DOHH2 (cell line): ENCODE measurements around the gene KIAA0513.

ENCODE experiments used
- H3F3A ChIP-seq: fragments of 200-600 bp; sonication (generic), shearing (Covaris generic); 2 replicates; pipeline ENCODE4 v1.6.0; 2016; ENCODE audit warnings: antibody characterized with exemption, mild to moderate bottlenecking; ENCODE audit not compliant: control insufficient read depth, insufficient read depth
- H3K27ac ChIP-seq: fragments of 200-600 bp; sonication (generic); 2 replicates; pipeline ENCODE4 v1.5.1; 2014; ENCODE audit warnings: low read depth, mild to moderate bottlenecking, low read length, moderate library complexity
- H3K27me3 ChIP-seq: fragments of 200-600 bp; sonication (generic); 2 replicates; pipeline ENCODE4 v1.6.1; 2014; ENCODE audit warnings: mild to moderate bottlenecking, low read length, mixed read lengths; ENCODE audit not compliant: control insufficient read depth
- H3K36me3 ChIP-seq: fragments of 200-600 bp; sonication (generic); 2 replicates; pipeline ENCODE4 v1.6.1; 2014; ENCODE audit warnings: mild to moderate bottlenecking, low read length, moderate library complexity, mixed read lengths; ENCODE audit not compliant: control insufficient read depth
- H3K4me1 ChIP-seq: fragments of 200-600 bp; sonication (generic); 2 replicates; pipeline ENCODE4 v1.6.1; 2014; ENCODE audit warnings: mild to moderate bottlenecking, low read length, mixed read lengths; ENCODE audit not compliant: control insufficient read depth
- H3K4me2 ChIP-seq: fragments of 200-600 bp; sonication (generic); 2 replicates; pipeline ENCODE4 v1.6.0; 2014; ENCODE audit warnings: mild to moderate bottlenecking, low read length, moderate library complexity
- H3K4me3 ChIP-seq: fragments of 200-600 bp; sonication (generic); 2 replicates; pipeline ENCODE4 v1.5.1; 2014; ENCODE audit warnings: mild to moderate bottlenecking, low read length, mixed read lengths
- H3K79me2 ChIP-seq: fragments of 200-600 bp; sonication (generic); 2 replicates; pipeline ENCODE4 v1.6.1; 2014; ENCODE audit warnings: mild to moderate bottlenecking, low read length, mixed read lengths; ENCODE audit not compliant: control insufficient read depth
- H3K9me2 ChIP-seq: fragments of 200-600 bp; sonication (generic); replicated peaks from 2 replicates; pipeline ENCODE4 v1.6.1; 2014; ENCODE audit warnings: mild to moderate bottlenecking, low read length, mixed read lengths; ENCODE audit not compliant: control insufficient read depth
- H3K9me3 ChIP-seq: fragments of 200-600 bp; sonication (generic); 2 replicates; pipeline ENCODE4 v1.6.1; 2014; ENCODE audit warnings: antibody characterized with exemption, low read length, mixed read lengths; ENCODE audit not compliant: control insufficient read depth, insufficient read depth
- H4K20me1 ChIP-seq: fragments of 200-600 bp; sonication (generic); 2 replicates; pipeline ENCODE4 v1.6.0; 2014; ENCODE audit warnings: low read depth, mild to moderate bottlenecking, antibody characterized with exemption, low read length, moderate library complexity; ENCODE audit not compliant: control insufficient read depth, insufficient read depth
- EZH2phosphoT487 ChIP-seq: fragments of 200-600 bp; sonication (generic); IDR thresholded peaks from 2 replicates; pipeline ENCODE4 v1.6.1; 2017; ENCODE audit warnings: borderline replicate concordance, mild to moderate bottlenecking, antibody characterized with exemption, low read length, moderate library complexity, mixed read lengths
- TF ChIP-seq, protein P1 (sequence below): fragments of 200-600 bp; sonication (generic); IDR thresholded peaks from one replicate; pipeline ENCODE4 v1.5.1; 2014; ENCODE audit warnings: antibody characterized with exemption, mild to moderate bottlenecking, low read depth, low read length; ENCODE audit not compliant: poor library complexity, severe bottlenecking

Gene KIAA0513

DNA sequence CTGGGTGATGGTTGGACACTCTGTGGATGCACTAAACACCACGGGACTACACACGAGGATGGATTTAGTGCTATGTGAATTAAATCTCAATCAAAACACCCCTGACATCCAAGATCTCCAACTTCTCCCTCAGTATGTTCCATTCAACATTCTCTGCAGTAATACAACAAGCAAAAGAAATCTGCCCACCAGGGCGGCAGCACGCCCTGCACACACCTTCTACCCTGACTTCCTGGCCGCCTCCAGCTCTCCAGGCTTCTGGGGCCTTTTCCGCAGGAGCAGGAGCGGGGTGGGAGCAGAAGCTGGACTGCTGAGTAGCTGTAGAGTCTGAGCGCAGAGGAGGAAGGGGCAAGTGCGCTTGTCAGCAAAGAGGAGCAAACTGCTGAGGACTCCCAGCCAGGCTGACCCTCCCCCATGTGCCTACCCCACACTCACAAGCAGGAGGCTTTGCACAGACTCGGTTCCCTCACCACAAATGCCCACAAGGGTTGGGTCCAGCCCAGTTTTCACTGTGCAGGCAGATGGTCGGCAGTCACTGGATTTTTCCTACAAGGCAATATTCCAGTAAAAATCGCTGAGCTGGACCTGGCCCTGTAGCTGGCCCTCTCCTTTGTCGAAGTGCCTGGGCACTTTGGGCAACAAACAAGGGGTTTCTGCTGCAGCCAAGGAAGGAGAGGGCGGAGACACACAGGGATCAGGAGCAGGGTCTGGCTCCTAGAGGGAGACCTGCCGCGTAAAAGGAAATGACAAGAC, 39.1 kb upstream of the KIAA0513 start:
- Histone ChIP-seq H3K79me2 (peaks cover 6% of the 10 kb centered on the region; the same call in 1 of the 2 replicates), H3K36me3 (peaks cover 50% of the 10 kb centered on the region), H3K27ac (no peak overlapping the region)

DNA sequence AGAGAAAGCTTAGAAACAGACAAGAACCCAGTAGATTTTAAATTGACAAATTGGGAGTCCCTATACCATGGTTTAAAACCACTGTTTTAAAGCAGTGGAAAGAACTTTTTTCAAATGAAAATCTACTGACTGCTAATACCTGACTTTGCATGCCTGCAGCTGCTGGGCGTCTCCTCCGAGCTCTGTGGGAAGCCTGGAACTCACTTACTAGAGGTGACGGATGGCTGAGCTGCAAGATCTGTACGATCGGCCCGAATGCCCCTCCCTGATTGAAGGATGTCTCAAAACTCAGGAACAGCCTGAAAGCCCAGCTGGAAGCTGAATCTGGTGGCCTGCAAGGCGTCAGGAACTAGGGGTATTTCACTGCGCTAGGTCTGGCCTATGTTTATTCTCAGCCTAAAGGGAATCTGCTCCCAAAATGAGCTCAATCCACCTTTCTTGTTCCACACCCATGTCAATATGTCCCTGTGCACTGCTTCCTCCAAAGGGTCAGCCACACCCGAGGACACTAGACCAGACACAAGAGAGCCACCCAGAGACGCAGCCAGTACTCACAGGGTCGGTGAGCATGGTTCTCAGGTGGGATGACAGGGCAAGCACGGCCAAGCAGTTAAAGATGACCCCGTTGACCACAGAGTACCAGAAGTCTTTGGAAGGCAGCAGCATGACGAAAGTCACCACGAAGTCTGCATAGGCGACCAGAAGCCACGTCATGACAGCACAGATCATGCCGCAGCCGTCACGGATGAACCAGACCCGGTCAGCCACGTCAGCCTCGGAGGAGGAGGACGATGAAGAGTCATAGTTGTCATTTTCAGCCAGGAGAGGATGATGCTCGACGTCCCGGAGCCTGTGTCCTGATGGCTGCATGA, 37.6 kb upstream of the KIAA0513 start:
- no peak for TF ChIP-seq EZH2phosphoT487
- TF ChIP-seq, protein P1, sequence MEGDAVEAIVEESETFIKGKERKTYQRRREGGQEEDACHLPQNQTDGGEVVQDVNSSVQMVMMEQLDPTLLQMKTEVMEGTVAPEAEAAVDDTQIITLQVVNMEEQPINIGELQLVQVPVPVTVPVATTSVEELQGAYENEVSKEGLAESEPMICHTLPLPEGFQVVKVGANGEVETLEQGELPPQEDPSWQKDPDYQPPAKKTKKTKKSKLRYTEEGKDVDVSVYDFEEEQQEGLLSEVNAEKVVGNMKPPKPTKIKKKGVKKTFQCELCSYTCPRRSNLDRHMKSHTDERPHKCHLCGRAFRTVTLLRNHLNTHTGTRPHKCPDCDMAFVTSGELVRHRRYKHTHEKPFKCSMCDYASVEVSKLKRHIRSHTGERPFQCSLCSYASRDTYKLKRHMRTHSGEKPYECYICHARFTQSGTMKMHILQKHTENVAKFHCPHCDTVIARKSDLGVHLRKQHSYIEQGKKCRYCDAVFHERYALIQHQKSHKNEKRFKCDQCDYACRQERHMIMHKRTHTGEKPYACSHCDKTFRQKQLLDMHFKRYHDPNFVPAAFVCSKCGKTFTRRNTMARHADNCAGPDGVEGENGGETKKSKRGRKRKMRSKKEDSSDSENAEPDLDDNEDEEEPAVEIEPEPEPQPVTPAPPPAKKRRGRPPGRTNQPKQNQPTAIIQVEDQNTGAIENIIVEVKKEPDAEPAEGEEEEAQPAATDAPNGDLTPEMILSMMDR = no peak
- no peak overlapping the region for H3K4me3 ChIP-seq
- no peaks in the 10 kb centered on the region; the same call in 1 of the 2 replicates for H4K20me1 ChIP-seq
- H3K27ac ChIP-seq = no peak overlapping the region
- no peaks in the 10 kb centered on the region for H3K9me2 ChIP-seq
- no peaks in the 10 kb centered on the region for H3K4me1 ChIP-seq
- no peaks in the 10 kb centered on the region for H3K27me3 ChIP-seq
- no peaks in the 10 kb centered on the region for H3K9me3 ChIP-seq
- no peaks in the 10 kb centered on the region for H3F3A ChIP-seq
- peaks cover 13% of the 10 kb centered on the region for H3K79me2 ChIP-seq
- H3K4me2 ChIP-seq = no peak overlapping the region
- peaks cover 63% of the 10 kb centered on the region for H3K36me3 ChIP-seq

More for the DNA sequence above, 39.1 kb upstream of the KIAA0513 start:
- Histone ChIP-seq H3K27me3 (no peaks in the 10 kb centered on the region), H3K4me1 (no peaks in the 10 kb centered on the region), H3K4me2 (no peak overlapping the region), H3K9me3 (no peaks in the 10 kb centered on the region), H3K9me2 (no peaks in the 10 kb centered on the region), H4K20me1 (no peaks in the 10 kb centered on the region), H3F3A (no peaks in the 10 kb centered on the region), H3K4me3 (no peak overlapping the region)
- no peak for TF ChIP-seq EZH2phosphoT487
- TF ChIP-seq, protein P1 = peak; percentile 14

DNA sequence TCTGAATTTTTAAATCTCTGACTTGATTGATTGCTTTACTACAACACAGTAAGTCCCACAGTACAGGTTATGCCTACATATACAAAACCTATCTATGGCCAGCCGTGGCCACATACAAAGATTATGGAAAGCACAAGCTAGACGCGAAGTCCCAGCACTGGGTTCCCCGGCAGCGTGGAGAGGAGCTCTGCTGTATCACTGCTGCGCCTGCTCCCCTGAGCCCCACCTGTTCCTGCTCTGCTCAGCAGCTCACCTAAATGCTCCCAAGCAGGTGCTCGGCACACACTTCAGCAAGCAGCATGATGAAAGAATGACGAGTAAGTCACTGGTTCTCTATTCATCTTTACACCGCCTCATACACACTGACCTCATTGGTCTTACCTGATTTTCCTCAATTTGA, 36.8 kb upstream of the KIAA0513 start:
- H3K9me3 ChIP-seq = no peaks in the 10 kb centered on the region
- no peak overlapping the region for H3K27ac ChIP-seq
- H3K9me2 ChIP-seq = no peaks in the 10 kb centered on the region
- H3F3A ChIP-seq = no peaks in the 10 kb centered on the region
- H3K4me3 ChIP-seq = no peak overlapping the region
- H3K27me3 ChIP-seq = no peaks in the 10 kb centered on the region
- no peak overlapping the region for H3K4me2 ChIP-seq
- TF ChIP-seq, protein P1 = no peak
- H3K79me2 ChIP-seq = peaks cover 13% of the 10 kb centered on the region
- no peaks in the 10 kb centered on the region; the same call in 1 of the 2 replicates for H4K20me1 ChIP-seq
- no peaks in the 10 kb centered on the region for H3K4me1 ChIP-seq
- peaks cover 65% of the 10 kb centered on the region for H3K36me3 ChIP-seq
